GM18858 (cell line): Measurements from ENCODE around the gene MOV10L1.

Experiments
- ATAC-seq: cut with Tn5 transposase; IDR thresholded peaks from one replicate; pipeline ENCODE4 v1.9.1; 2021; ENCODE audit not compliant: unreplicated experiment

MOV10L1 gene

DNA sequence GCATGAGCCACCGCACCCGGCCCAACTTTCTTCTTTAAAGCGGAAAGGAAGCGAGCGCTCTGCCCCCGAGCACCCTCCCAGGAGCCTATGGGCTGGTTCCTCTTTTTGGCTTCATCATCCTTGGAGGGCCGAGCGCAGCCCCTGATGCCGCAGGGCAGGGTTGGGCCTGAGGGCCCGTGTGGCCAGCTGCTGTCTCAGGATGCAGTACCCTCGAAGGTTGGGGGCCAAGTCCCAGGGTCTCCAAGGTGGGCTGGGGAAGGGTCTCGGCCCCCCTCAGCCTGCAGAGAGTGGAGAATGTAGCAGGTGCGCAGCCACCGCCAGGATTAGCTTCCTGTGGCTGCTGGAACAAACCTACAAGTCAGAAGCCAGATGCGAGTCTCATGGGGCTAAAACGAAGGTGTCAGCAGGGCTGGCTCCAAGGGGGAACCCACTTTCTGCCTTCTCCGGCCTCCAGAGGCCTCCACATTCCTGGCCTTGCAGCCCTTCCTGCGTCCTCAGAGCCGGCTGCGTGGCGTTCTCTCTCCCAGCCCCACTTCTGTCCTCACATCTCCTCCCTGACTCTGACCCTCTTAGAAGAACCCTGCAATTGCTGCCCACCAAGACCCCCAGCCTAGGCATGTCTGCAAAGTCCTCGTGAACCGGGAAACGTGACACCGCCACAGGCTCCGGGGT is 83.6 kb downstream of the MOV10L1 start:
- no peak for ATAC-seq

DNA sequence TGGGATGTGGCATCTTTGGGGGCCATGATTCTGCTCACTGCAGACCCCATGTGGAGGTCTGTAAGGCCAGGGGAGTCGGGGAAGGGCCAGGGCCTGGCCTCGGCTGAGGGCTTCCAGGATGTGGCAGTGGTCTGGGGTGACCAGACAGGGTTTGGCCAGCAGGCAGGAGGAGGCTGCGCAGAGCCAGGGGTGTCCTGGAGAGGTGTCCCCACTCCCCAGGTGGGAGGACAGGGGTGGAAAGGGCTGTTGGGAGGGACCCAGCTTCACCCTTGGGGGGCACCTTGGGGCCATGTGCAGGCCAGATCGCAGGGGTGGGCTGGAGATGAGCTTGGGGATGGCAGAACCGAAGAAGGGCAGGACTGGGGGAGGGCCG is 84.2 kb downstream of the MOV10L1 start:
- no peak for ATAC-seq

DNA sequence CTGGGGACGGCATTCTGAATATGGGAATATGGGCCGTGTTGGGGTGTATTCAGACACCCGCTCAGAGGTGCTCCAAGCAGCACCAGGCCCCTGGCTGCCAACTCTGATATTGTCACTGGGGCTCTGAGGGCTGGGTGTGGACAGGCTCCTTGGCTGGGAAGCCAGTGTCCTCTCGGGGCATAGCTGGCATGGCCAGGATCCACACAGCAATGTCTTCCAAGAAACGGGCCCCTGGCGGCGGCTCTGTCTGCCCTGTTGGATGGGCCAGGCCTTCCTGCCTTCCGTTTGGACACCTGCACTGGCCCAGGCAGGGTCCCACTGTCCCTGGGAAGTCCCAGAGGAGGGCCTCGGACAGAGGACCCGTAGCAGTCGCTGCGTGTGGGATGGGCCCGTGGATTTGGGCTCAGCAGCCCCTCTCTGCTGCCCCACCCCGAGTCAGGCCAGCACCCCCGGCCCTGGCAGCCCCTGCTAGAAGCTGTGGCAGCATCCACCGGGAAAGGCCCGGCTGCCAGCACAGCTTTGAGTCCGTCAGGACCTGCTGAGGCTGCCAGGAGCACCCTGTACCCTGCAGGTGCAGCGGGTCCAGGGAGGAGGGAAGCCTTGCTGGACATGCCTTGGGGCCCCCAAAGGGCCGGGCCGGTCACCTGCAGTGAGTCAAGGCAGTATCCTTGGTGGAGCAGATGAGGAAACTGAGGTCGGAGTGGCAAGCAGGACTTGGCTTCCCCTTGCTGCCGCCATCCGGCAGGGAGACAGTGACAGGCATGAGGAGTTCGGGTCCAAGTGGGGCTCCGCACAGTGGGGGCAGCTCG is 84.8 kb downstream of the MOV10L1 start:
- ATAC-seq, result no peak

DNA sequence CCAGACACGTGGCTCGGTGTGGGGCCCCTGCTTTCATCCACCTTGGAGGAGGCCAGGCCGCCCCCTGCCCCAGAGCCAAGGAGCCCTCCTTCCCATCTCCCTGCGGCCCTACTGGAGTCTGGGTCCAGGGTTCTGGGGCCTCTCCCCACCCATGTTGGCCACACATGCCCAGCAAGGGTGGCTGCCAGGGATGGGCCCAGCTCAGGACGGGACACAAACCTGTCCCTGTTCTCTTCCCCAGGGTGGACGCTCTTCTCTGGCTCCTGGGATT is 85.3 kb downstream of the MOV10L1 start:
- ATAC-seq, result no peak

DNA sequence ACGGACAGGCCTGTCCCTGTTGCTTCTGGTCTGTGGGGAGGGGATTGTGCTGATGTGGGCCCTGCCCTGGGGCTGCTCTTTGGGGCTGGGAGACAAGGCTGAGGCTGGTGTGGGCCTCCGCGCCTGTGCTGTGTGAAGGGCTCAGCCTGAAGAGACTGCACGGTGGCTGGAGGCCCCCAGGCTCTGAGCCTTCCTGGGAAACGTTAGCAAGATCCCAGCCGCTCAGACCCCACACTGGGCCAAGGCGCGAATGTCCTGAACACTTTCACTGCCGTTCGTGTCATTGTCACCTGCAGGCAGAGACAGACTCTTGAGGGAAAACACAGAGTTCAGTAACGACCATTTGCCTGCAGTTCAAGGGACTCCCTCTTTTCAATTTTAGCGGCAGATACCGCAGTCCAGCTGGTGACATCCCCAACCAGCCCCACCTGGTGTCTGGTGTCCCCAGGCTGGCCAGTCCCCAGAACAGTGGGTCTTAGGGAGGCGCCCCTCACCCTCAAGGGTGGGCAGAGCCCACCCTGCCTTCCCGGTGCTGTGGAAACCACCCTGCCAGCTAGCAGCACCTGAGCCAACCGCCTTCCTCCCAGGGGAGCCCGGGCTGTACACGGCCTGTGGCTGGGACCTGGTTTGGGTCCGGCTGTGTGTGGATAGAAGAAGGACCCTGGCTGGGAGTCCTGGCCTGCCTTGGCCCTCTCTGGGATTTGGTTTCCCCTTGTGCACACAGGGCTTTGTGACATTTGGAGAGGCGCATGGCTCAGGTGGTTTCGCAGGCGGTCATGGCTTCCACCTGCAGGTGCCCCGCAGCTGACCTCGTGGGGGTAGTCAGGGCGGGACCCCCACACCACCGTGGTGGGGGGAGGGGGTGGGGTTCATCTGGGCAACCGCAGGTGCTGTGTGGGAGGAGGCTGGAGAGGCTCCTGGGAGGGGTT is 86.4 kb downstream of the MOV10L1 start:
- no peak for ATAC-seq

DNA sequence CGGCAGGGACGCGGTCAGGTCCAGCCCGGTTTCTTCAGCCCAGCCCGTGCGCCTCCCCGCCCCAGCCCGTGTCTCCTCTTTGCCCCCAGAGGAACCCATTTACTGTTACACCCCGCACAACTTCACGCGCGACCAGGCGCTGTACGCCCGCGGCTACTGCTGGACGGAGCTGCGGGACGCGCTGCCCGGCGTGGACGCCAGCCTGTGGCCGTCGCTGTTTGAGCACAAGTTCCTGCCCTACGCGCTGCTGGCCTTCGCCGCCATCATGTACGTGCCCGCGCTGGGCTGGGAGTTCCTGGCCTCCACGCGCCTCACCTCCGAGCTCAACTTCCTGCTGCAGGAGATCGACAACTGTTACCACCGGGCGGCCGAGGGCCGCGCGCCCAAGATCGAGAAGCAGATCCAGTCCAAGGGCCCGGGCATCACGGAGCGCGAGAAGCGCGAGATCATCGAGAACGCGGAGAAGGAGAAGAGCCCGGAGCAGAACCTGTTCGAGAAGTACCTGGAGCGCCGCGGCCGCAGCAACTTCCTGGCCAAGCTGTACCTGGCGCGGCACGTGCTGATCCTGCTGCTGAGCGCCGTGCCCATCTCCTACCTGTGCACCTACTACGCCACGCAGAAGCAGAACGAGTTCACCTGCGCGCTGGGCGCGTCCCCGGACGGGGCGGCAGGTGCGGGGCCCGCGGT is 87.2 kb downstream of the MOV10L1 start:
- ATAC-seq, result no peak

DNA sequence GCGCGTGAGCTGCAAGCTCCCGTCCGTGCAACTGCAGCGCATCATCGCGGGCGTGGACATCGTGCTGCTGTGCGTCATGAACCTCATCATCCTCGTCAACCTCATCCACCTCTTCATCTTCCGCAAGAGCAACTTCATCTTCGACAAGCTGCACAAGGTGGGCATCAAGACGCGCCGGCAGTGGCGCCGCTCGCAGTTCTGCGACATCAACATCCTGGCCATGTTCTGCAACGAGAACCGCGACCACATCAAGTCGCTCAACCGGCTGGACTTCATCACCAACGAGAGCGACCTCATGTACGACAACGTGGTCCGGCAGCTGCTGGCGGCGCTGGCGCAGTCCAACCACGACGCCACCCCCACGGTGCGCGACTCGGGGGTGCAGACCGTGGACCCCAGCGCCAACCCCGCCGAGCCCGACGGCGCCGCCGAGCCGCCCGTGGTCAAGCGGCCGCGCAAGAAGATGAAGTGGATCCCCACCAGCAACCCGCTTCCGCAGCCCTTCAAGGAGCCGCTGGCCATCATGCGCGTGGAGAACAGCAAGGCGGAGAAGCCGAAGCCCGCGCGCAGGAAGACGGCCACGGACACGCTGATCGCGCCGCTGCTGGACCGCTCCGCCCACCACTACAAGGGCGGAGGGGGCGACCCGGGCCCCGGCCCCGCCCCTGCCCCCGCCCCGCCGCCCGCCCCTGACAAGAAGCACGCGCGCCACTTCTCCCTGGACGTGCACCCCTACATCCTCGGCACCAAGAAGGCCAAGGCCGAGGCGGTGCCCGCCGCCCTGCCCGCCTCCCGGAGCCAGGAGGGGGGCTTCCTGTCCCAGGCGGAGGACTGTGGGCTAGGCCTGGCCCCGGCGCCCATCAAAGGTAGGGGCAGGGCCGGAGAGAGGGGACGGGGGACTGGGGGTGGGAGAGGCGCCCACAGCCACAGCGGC is 88.0 kb downstream of the MOV10L1 start:
- no peak for ATAC-seq

DNA sequence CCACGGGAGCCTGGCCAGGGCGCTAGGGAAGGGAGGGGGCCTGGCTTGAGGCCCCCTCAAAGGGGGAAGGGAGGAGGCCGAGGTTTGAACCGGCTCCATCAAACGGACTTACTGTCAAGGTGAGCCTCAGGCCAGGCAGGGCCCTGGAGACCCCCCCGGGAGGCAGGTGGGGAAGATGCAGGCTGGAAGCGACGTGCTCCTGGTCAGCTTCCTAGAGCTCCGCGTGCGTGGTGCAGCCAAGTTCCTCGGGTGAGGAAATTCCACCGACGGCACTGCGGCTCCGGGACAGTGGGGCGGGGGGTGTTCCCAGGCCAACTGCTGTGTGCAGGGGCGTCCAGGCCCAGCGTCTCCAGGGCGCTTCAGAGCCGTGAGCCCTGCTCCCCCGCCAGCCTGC is 88.7 kb downstream of the MOV10L1 start:
- no peak for ATAC-seq

DNA sequence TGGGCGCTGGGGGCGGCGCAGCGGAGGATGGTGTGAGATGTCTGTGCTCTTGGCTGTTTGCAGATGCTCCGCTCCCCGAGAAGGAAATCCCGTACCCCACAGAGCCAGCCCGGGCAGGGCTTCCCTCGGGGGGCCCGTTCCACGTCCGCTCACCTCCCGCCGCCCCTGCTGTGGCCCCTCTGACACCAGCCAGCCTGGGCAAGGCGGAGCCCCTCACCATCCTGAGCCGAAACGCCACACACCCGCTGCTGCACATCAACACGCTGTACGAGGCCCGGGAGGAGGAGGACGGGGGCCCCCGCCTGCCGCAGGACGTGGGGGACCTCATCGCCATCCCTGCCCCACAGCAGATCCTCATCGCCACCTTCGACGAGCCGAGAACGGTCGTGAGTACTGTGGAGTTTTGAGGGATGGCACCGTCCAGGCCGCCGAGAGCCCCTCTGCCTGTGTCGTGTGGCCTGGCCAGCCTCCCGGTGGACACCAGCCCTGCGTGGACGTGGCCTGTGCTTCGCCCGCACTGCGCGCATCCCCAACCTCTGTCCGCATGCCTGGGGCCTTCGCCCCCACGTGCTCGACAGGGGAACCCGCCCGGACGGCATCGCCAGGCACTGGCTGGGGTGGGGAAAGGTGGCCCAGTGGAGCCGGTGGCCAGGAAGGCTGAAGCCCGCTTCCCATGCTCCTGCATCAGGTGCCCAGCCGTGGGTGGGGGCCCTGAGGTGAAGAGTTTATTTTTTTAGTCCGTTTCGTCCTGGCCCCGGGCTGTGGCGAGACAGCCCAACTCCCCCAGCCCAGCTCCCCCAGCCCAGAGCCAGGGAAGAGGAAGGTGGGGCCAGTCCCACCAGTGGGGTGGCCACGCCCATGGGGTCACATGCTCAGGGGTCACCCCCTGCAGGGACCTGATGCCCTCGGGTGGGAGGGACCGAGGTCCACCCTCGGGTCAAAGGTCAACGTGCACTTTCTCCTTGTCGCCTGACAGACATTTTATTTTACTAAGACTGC is 89.4 kb downstream of the MOV10L1 start:
- no peak for ATAC-seq

DNA sequence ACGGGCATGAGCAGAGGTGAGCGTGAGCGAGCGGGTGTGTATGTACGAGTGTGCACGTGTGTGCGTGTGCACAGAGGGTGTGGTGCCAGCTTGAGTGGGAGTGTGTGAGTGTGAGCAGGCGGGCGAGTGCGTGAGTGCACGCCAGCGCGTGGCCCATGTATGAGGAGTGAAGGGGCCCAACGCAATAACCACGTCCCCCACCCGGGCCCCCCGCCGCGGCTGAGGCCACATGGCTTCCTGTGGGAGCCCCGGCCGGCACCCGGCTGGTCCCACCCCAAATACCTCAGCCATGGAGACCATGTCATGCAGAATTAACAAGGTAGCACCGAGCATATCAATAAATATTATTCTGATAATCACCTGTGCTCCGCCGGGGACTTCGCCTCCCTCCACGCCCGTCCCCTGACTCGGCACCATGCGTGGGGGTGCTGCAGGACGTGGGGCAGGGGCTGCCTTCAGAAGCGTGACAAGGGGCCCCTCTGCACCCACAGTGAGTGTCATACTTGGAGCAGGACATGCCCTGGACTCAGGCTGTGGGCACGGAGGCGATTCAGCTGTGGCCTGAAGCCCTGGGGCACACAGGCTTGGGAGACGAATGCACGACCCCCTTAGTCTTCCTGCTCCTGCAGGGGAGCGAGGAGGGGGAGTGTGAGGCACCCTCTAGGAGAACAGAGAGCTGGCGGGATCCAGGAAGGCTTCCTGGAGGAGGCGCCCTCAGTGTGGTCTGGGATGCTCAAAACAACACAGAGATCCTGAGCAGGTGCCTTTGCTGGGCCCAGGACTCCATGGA is 90.3 kb downstream of the MOV10L1 start:
- no peak for ATAC-seq

DNA sequence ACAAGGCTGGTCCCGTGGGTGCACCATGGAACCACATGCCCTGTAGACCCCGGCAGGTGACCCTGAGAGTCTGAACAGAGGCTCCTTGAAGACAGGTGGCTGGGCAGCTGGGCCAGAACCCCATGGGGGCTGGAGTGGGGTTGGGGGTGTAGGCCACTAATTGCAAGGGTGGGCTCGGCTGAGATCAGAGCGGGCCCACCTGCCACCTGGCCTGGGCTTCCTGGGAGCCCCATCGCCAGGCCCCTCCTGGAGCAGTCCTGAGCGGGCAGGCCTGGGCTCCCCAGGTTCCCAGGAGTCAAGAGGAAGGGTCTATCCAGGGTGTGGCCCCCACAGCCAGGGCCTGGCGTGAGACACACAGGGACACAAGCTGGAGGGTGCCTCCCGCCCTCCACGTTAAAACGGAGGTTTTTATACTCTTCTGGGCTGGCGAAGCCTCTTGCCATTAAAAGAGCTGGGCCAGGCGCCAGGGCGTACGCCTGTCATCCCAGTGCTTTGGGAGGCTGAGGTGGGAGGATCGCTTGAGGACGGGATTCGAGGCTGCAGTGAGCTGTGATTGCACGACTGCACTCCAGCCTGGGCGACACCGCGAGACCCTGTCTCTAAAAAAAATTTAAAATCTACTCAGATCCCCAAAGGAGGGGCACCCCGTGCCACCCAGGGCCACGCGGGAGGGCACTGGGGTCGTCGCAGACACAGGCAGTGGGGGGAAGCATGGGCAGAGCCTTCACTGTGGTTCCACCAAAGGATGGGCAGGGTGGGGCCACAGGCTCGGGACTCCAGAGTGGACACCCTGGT is 91.1 kb downstream of the MOV10L1 start:
- no peak for ATAC-seq

DNA sequence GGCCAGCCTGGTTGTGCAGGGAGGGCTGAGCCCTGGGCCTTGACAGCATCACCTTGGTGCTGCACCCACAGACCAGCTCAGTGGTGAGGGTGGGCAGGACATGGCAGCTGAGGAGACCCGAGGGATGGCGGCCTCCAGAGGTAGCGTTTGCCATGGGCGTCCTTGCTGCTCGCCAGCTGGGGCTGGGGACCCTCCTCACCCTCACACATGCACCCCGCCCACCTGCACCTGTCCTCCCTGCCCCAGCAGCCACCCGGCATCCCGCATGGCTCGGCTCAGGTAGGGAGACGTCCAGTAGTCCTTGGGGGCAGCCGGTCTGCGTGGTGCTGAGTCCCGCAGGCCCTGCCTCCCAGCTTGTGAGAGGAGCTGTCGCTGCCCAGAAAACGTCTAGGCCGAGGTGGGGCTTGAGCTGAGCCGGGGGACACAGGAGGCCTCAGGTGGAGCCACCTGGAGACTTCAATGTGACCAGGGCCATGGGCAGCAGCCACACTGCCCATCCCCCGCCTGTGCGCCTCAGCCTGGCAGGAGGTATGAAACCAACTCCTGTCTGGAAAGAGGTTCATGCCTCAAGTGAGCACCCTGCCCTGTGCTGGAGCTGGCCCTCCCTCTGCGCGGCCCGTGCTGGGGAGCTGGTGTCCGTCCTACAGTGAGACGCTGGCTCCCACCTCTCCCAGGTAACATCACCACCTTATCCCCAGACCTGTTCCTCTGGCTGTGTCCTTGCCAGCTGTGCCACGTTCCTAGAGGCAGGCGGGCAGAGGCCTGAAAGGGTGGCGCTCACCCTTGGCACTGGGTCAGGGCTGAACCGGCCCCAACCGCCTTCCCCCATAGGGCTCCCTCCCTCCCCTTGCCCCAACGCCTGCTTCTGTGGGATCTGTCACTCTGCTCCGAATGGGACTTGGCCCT is 92.6 kb downstream of the MOV10L1 start:
- ATAC-seq, result no peak

DNA sequence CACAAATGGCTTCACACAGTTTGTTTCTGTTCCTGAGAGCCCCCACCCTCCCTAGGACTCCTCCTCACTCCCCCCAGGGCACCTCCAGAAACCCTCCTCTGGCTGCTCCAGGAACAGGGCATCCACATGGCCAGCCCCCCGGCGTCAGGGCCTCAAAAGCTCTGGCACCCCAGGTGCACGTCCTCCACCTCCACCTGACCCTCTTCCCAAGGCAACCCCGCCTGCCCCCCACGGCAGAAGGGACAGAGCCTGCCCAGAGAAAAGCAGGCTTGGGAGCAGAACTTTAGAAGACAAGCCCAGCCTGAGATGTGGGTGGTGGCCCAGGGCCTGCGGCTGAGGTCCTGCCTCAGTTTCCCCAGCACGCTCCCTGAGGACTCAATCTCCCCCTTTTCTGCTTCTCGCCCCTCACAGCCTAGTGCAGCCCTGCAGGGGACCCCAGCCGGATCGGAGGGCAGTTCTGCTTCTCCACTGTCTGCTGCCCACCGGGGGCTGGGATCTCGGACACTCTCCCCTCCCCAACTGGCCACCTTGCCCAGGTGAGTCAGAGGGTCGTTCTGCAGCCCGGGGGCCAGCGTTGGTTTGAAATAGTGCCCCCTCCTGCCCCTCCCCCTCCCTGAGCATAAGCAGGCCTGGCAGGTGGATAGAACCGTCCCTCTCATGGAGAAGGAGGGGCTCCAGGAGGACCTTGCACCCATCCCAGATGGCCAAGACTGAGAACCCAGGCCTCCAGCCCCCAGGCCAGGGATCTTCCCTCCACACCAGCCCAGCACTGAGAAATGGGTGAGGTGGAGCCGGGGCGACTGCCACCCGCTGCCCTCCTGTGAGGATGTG is 93.5 kb downstream of the MOV10L1 start:
- ATAC-seq, result no peak

DNA sequence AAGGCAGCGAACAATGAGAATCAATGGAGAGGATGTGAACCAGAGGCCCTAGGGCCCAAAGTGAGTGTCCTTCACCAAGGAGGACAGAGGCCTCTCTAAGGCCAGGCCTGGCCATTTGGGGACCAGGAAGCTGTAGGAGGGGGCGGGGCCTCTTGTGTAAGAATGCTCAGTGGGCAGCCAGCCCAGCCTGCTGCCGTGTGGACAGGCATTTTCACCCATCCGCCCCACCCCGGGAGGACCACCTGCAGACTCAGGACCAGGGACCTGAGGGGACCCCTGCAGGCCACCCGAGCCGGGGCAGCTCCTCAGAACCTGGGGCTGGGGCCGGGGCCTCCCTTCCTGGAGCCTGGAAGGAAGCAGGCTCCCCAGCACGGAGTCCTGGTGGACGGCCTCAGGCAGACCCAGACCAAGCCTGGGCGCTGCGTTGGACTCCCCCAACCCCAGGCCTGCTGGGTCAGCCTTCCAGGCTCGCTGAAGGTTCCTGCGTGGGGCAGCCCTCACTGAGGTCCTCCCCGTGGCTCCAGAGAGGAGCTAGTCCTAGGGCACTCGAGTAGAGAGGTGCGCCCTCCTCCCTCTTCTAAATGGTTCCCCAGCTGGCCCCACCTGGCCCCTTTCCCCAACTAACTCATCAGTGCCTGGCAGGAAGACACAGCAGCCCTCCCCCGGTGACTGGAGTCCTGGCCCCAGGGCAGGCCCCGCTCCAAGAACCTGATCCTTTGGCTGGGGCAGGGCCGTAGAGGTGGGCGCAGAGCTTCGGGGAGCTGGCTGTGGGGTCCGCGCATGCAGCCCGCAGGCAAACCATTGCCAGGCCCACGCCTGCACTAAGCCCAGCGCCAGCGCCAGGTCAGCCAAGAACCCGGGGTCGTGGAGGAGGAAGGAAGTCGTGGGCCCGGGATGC is 94.4 kb downstream of the MOV10L1 start:
- ATAC-seq, result no peak
